Mucosa of stomach (tissue), 1 donor: ENCODE data around the gene TLR3.

ENCODE experiments used
- H3K27me3 ChIP-seq: one replicate; pipeline ENCODE4 v1.7.0; 2013; ENCODE audit warnings: mild to moderate bottlenecking, low read length; ENCODE audit not compliant: control insufficient read depth, insufficient read depth
- H3K36me3 ChIP-seq: one replicate; pipeline ENCODE4 v1.7.0; 2013; ENCODE audit warnings: low read length; ENCODE audit not compliant: control insufficient read depth, insufficient read depth
- H3K4me1 ChIP-seq: one replicate; pipeline ENCODE4 v1.7.0; 2013; ENCODE audit warnings: mild to moderate bottlenecking, low read length; ENCODE audit not compliant: control insufficient read depth, insufficient read depth
- H3K4me3 ChIP-seq: one replicate; pipeline ENCODE4 v1.7.0; 2013; ENCODE audit warnings: low read length
- H3K9ac ChIP-seq: one replicate; pipeline ENCODE4 v1.7.0; 2013; ENCODE audit warnings: mild to moderate bottlenecking, low read length, moderate library complexity
- H3K9me3 ChIP-seq: one replicate; pipeline ENCODE4 v1.7.0; 2013; ENCODE audit warnings: mild to moderate bottlenecking, low read length, moderate library complexity; ENCODE audit not compliant: control insufficient read depth
- donor health status: Pancreatic carcinoma.

Gene TLR3

DNA sequence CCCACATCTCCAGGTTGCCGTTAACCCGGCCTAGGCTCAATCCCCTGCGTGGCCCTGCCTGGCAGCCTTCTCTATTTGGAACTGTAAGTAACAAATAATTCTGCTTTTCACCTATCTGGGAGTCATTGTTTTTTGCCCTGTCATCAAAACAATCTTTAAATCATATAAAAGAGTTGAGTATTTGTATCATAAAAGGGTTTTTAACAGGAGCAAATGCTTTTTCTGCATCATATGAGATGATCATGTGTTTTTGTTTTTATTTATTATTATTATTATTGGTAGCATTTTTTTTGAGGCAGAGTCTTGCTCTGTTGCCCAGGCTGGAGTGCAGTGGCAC, 10.0 kb upstream of the TLR3 start:
- no peaks in the 10 kb centered on the region for H3K36me3 ChIP-seq
- no peaks in the 10 kb centered on the region for H3K4me1 ChIP-seq
- H3K9ac ChIP-seq, result no peak overlapping the region
- no peak overlapping the region for H3K4me3 ChIP-seq
- no peaks in the 10 kb centered on the region for H3K27me3 ChIP-seq
- no peaks in the 10 kb centered on the region for H3K9me3 ChIP-seq

DNA sequence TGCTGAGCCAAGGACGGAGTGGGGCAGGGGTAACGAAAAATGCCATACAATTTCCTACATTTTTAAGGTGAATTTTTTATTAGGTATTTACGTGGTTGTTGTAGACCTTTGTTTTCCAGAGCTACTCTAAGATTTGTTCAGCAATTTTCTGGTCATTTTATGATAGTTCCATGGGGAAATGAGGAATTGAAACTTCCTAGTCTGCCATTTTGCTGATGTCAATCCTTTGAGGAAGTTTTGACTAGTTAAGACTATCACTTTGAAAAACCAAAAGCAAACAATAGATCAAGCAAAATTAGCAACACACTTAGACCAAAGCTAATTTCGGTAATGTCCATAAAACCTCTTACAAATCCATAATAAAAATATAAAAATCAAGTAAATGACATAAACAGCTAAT, 7.0 kb upstream of the TLR3 start:
- Histone ChIP-seq H3K36me3 (no peaks in the 10 kb centered on the region), H3K4me1 (no peaks in the 10 kb centered on the region), H3K4me3 (no peak overlapping the region), H3K27me3 (no peaks in the 10 kb centered on the region), H3K9ac (no peak overlapping the region), H3K9me3 (no peaks in the 10 kb centered on the region)

DNA sequence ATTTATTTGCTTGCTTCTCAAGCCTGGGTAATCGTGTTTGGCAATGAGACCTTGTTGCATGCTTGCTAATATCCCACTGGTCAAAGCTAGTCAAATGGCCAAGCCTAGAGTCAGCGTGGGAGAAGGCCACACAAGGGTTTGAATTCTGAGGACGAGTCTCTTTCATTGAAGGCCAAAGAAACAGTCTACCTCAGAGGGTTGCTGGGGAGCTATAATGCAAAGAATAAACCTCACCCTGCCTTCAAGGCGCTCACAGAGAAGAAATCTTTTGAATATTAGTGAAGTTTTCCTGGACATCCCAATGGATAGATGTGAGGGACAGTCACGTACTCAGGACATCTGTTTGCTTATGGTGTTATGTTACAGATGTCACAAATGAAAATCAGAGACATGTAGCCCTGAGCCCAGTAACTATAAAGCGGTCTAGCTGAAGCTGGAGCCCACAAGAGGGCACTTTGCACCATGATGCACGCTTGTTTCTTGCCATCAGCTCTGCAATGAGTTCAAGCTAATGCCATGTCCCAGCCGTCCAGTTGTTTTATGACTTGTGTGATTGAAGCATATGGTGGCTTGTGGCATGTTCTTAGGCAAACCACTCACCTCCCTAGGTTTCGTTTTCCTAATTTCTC, 1.1 kb upstream of the TLR3 start:
- H3K36me3 ChIP-seq, result no peaks in the 10 kb centered on the region
- H3K9me3 ChIP-seq, result no peaks in the 10 kb centered on the region
- peak overlapping the region; percentile 61 for H3K4me3 ChIP-seq
- no peaks in the 10 kb centered on the region for H3K27me3 ChIP-seq
- peak overlapping the region; percentile 87 for H3K9ac ChIP-seq
- no peaks in the 10 kb centered on the region for H3K4me1 ChIP-seq

DNA sequence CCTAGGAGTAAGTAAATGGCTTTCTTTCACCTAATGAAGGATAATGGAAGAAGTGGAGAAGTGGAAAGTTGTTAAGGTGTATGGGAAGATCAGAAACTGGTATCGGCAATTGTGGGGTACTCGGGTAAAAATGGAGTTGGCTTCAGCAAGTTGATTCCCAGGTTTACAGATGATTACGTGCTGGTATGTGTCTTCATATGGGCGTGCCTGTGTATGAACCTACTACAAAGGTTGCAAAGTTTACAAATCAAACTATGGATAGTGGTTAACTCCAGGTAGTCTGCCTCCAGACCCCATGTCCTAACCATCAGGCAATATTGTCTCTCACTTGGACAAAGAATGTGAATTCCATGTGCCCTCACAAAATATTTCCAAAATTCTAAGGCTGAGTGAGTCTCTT, 773 bp downstream of the TLR3 start:
- Histone ChIP-seq H3K9me3 (no peaks in the 10 kb centered on the region), H3K27me3 (no peaks in the 10 kb centered on the region), H3K4me1 (no peaks in the 10 kb centered on the region), H3K36me3 (no peaks in the 10 kb centered on the region), H3K4me3 (peak overlapping the region; percentile 61), H3K9ac (peak overlapping the region; percentile 87)

DNA sequence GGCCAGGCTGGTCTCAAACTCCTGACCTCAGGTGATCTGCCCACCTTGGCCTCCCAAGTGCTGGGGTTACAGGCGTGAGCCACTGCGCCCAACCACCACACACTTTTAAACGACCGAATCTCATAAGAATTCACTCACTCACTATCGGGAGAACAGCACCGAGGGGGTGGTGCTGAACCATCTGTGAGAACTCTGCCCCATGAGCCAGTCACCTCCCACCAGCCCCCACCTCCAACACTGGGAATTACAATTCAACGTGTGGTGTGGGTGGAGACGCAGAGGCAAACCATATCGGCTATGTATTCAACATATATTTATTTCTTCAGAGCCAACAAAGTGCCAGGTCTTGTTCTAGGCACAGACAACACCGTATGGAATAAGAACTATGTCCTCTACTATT, 3.6 kb downstream of the TLR3 start:
- H3K27me3 ChIP-seq, result no peaks in the 10 kb centered on the region
- H3K9ac ChIP-seq, result no peak overlapping the region
- no peaks in the 10 kb centered on the region for H3K9me3 ChIP-seq
- no peak overlapping the region for H3K4me3 ChIP-seq
- H3K4me1 ChIP-seq, result no peaks in the 10 kb centered on the region
- H3K36me3 ChIP-seq, result no peaks in the 10 kb centered on the region

DNA sequence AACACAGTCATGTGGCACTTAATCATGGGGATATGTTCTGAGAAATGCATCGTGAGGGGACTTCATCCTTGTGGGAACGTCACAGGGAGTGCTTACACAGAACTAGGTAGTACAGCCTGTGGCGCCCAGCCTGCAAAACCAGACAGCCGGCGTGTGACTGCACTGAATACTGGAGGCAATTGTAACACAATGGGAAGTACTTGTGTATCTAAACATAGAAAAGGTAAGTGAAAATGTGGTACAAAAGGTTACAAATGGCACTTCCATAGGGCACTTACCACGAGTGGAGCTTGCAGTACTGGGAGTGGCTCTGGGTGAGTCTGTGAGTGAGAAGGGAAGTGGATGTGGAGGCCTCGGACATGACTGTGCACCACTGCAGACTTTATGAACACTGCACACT, 5.2 kb downstream of the TLR3 start:
- Histone ChIP-seq H3K4me3 (no peak overlapping the region), H3K9me3 (no peaks in the 10 kb centered on the region), H3K9ac (no peak overlapping the region), H3K4me1 (no peaks in the 10 kb centered on the region), H3K27me3 (no peaks in the 10 kb centered on the region), H3K36me3 (no peaks in the 10 kb centered on the region)

DNA sequence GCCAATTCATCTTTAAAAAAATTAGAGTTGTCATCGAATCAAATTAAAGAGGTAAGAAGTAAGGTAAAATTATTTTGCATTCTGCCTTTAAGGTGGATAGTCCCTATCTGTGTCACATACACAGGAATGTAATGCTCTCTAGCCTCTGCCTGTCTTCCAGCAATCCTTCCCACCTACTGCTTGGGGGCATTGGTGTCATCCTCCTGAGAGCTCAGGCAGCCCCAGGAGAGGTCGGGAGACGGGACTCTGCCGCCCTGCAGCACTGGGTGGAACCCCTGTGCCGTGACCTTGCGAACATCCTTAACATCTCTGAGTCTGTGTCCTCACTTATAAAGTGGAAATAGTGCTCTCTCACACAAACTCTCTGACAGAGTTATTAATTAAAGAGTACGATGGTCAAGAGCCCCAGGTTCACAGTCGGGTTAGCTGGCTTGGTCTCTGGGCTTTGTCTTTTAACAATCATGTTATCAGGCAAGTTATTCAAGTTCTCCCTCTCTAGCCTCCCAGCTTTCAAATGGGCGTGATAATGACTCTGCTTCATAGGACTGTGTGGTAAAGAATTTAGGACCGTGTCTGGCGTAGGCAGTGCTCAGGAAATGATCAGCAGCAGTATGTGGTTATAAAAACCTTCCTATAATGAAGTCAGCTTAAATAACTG, 10.2 kb downstream of the TLR3 start:
- Histone ChIP-seq H3K4me3 (no peak overlapping the region), H3K4me1 (no peaks in the 10 kb centered on the region), H3K36me3 (no peaks in the 10 kb centered on the region), H3K9ac (no peak overlapping the region), H3K27me3 (no peaks in the 10 kb centered on the region), H3K9me3 (no peaks in the 10 kb centered on the region)

DNA sequence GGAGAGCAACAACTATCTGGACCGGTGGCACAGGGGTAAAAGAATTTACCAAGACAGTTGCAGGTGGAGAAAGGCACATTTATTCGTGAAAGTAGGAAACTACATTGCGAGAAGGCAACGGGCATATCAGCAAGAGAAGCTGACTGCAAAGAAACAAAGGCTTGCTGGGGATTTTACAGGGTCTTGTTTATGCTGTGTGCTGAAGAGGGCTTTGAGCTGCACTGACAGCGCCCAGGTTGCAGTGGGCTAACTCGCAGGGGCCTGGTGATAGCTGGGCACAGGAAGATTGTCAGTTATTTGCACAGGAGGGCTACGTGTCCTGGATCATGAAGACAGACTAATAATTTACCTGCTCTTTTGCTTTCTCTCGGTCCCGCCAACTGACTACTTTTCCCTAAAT, 10.7 kb downstream of the TLR3 start:
- Histone ChIP-seq H3K27me3 (no peaks in the 10 kb centered on the region), H3K4me1 (no peaks in the 10 kb centered on the region), H3K4me3 (no peak overlapping the region), H3K9me3 (no peaks in the 10 kb centered on the region), H3K9ac (no peak overlapping the region), H3K36me3 (no peaks in the 10 kb centered on the region)

DNA sequence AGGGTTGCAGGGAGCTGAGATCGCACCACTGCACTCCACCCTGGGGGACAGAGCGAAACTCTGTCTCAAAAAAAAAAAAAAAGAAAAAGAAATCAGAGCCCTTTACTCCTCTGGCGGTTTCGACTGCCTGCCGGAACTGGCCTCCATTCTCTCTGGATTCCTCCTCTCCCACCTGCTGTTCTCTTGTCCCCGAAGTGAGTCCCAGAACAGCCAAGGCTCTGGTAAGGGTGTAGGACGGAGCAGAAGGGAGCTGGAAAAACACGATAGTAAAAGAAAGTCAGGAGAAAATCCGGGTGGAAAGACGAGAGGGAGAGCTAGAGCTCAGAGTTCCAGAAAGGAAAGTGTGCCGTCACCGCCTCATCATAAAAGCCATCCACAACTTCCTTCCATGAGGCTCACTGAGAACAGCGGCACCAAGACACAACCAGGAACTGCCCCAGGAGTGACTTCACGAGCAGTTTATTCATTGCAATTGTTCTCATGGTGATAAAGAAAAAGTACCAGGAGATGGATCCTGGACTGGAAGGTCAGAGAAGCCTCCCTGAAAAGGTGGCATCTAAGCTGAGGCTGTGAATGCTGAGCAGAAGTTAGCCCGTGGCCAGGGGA, 12.3 kb downstream of the TLR3 start:
- no peaks in the 10 kb centered on the region for H3K9me3 ChIP-seq
- H3K9ac ChIP-seq, result no peak overlapping the region
- no peaks in the 10 kb centered on the region for H3K4me1 ChIP-seq
- no peaks in the 10 kb centered on the region for H3K27me3 ChIP-seq
- H3K4me3 ChIP-seq, result no peak overlapping the region
- no peaks in the 10 kb centered on the region for H3K36me3 ChIP-seq

DNA sequence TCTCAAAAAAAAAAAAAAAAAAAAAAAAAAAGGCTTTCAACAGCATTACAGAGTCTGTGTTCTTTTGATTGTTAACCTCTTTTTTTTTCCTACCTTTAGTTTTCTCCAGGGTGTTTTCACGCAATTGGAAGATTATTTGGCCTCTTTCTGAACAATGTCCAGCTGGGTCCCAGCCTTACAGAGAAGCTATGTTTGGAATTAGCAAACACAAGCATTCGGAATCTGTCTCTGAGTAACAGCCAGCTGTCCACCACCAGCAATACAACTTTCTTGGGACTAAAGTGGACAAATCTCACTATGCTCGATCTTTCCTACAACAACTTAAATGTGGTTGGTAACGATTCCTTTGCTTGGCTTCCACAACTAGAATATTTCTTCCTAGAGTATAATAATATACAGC, 13.3 kb downstream of the TLR3 start:
- no peak overlapping the region for H3K4me3 ChIP-seq
- no peak overlapping the region for H3K9ac ChIP-seq
- H3K4me1 ChIP-seq, result no peaks in the 10 kb centered on the region
- H3K9me3 ChIP-seq, result no peaks in the 10 kb centered on the region
- H3K36me3 ChIP-seq, result no peaks in the 10 kb centered on the region
- H3K27me3 ChIP-seq, result no peaks in the 10 kb centered on the region

DNA sequence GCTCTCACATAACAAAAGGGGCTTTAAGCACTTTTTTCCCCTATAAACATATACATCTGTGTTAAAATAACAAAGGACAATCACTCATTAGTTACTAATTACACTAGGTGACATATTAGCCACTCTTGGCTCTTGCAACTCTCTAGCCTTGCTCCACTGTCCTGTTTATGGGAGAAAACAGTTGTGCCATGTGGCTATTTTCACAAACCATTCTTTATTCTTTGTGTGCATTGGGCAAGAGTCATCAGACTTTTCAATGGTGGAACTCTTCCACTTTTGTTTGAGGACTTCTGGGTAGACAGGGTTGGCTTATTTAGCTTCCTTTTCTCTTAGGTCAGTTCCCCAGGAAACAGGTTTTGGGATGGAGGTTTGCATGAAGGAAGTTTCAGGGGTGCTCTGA, 19.6 kb downstream of the TLR3 start:
- H3K4me1 ChIP-seq, result no peaks in the 10 kb centered on the region
- H3K9me3 ChIP-seq, result no peaks in the 10 kb centered on the region
- no peaks in the 10 kb centered on the region for H3K36me3 ChIP-seq
- H3K9ac ChIP-seq, result no peak overlapping the region
- no peaks in the 10 kb centered on the region for H3K27me3 ChIP-seq
- no peak overlapping the region for H3K4me3 ChIP-seq

DNA sequence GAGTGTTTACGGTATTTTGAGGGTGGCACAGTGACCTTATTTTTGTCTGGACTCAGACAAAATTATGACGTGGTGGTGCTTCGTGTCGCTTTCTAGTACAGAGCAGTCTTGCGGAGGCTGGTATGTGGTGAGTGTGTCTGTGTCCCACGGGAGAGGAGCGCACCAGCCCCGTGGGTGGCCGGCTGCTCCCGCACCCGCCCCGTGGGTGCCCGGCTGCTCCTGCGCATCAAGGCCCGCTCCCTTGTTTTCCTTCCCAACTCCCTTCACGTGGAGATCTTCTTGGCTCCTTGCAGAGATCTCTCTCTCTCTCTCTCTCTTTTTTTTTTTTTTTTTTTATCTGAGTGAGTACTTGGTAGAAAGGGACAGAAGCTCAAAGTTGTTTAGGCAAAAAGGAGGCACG, 23.3 kb downstream of the TLR3 start:
- H3K27me3 ChIP-seq, result no peaks in the 10 kb centered on the region
- no peak overlapping the region for H3K9ac ChIP-seq
- H3K4me3 ChIP-seq, result no peak overlapping the region
- no peaks in the 10 kb centered on the region for H3K9me3 ChIP-seq
- H3K36me3 ChIP-seq, result no peaks in the 10 kb centered on the region
- no peaks in the 10 kb centered on the region for H3K4me1 ChIP-seq
